Liver (tissue), 9 donors: ENCODE measurements around the gene MRPS11. TPM values are rescaled to one million over a fixed set of nuclear protein-coding genes. Genes with fewer than 3 reads are reported as not detected.

Experiments
- DNase-seq: peaks from one replicate; pipeline ENCODE4 v3.0.0-alpha.2; 2017; ENCODE audit warnings: low spot score
- H3K27ac ChIP-seq, 2 donors: one replicate each; pipeline ENCODE4 v1.7.0; 2013; ENCODE audit warnings: inconsistent platforms in 2 of 2, low read length in 2 of 2, control low read depth in 1 of 2, low read depth in 1 of 2, mild to moderate bottlenecking in 1 of 2
- H3K27me3 ChIP-seq, 4 donors: one replicate each; pipeline versions ENCODE4 v1.6.1 to v1.7.0; 2013; ENCODE audit warnings: low read length in 3 of 4, inconsistent platforms in 1 of 4, mild to moderate bottlenecking in 1 of 4, moderate library complexity in 1 of 4; ENCODE audit not compliant: control insufficient read depth in 4 of 4, insufficient read depth in 4 of 4
- H3K36me3 ChIP-seq, 4 donors: one replicate each; pipeline versions ENCODE4 v1.6.1 to v1.7.0; 2013; ENCODE audit warnings: low read length in 3 of 4, mild to moderate bottlenecking in 3 of 4, low read depth in 1 of 4, moderate library complexity in 1 of 4; ENCODE audit not compliant: control insufficient read depth in 4 of 4, insufficient read depth in 3 of 4
- H3K4me1 ChIP-seq, 4 donors: one replicate each; pipeline versions ENCODE4 v1.6.1 to v1.7.0; 2013; ENCODE audit warnings: low read length in 3 of 4, mild to moderate bottlenecking in 3 of 4, moderate library complexity in 1 of 4; ENCODE audit not compliant: control insufficient read depth in 4 of 4, insufficient read depth in 4 of 4
- H3K4me3 ChIP-seq, 3 donors: one replicate each; pipeline versions ENCODE4 v1.6.1 to v1.7.0; 2013; ENCODE audit warnings: low read length in 3 of 3, control low read depth in 1 of 3, low read depth in 1 of 3, mild to moderate bottlenecking in 1 of 3
- H3K9ac ChIP-seq, 2 donors: one replicate each; pipeline ENCODE4 v1.7.0; 2013; ENCODE audit warnings: low read length in 2 of 2, mild to moderate bottlenecking in 2 of 2, moderate library complexity in 2 of 2, control low read depth in 1 of 2, low read depth in 1 of 2
- H3K9me3 ChIP-seq, 4 donors: one replicate each; pipeline versions ENCODE4 v1.6.1 to v1.7.0; 2013; ENCODE audit warnings: low read length in 3 of 4; ENCODE audit not compliant: control insufficient read depth in 4 of 4
- FOXA2 ChIP-seq: IDR thresholded peaks from 2 replicates; pipeline ENCODE4 v1.6.1; 2016; ENCODE audit warnings: antibody characterized with exemption
- GABPA ChIP-seq, 2 donors: IDR thresholded peaks in 1 of 2; conservative IDR thresholded peaks in 1 of 2; 2 replicates each; pipeline ENCODE4 v1.6.1; 2016; ENCODE audit warnings: antibody characterized with exemption in 2 of 2, mild to moderate bottlenecking in 1 of 2, moderate library complexity in 1 of 2
- HNF4G ChIP-seq: IDR thresholded peaks from 2 replicates; pipeline ENCODE4 v1.6.1; 2016; ENCODE audit warnings: antibody characterized with exemption
- JUND ChIP-seq, 2 donors: IDR thresholded peaks; 2 replicates each; pipeline ENCODE4 v1.6.1; 2016; ENCODE audit warnings: antibody characterized with exemption in 2 of 2
- NR2F2 ChIP-seq: IDR thresholded peaks from 2 replicates; pipeline ENCODE4 v1.6.1; 2016; ENCODE audit warnings: antibody characterized with exemption
- RAD21 ChIP-seq, 2 donors: IDR thresholded peaks; 2 replicates each; pipeline ENCODE4 v1.6.1; 2016; ENCODE audit warnings: antibody characterized with exemption in 2 of 2, mild to moderate bottlenecking in 2 of 2
- SP1 ChIP-seq: IDR thresholded peaks from 2 replicates; pipeline ENCODE4 v1.6.1; 2018; ENCODE audit warnings: antibody characterized with exemption, mild to moderate bottlenecking
- TAF1 ChIP-seq: conservative IDR thresholded peaks from 2 replicates; pipeline ENCODE4 v1.6.1; 2016; ENCODE audit warnings: antibody characterized with exemption, mild to moderate bottlenecking
- YY1 ChIP-seq: IDR thresholded peaks from 2 replicates; pipeline ENCODE4 v1.6.1; 2016; ENCODE audit warnings: antibody characterized with exemption, mild to moderate bottlenecking
- WGBS: extraction: QIAGEN DNeasy Blood & Tissue Kit; methylation state at CpG from one replicate; pipeline ENCODE4 v1.1.7; 2013; 5-methylcytosine and 5-hydroxymethylcytosine counted together
- polyA plus RNA-seq, 2 donors: library from polyadenylated mRNA; stranded (reverse) in 1 of 2; unstranded in 1 of 2; fragments of 200-250 nt in 1 of 2; fragments of >200 nt in 1 of 2; fragmentation: Nextera tagmentation in 1 of 2; extraction: Ambion mirVana in 1 of 2; gene quantifications; one replicate each; pipeline versions ENCODE4 v1.2.1 to v1.2.3, GENCODE V29; 2013 to 2015
- total RNA-seq, 2 donors: library from RNA; depleted of rRNA; stranded (reverse); fragments of >200 nt; gene quantifications; one replicate each; pipeline ENCODE4 v1.2.3, GENCODE V29; 2014
- TF ChIP-seq, protein P1 (sequence below): fragments of 150-350 bp; IDR thresholded peaks from 2 replicates; pipeline ENCODE4 v1.5.1; 2017; ENCODE audit warnings: improper control_type of control experiment, low read depth, low read length; ENCODE audit not compliant: missing input control
- TF ChIP-seq, protein P2 (sequence below): IDR thresholded peaks from 2 replicates; pipeline ENCODE4 v1.6.1; 2016; ENCODE audit warnings: antibody characterized with exemption
- donor health status: healthy.
- donor health status: healthy.
- donor health status: healthy.
- donor health status: healthy.
- donor health status: healthy.

The MRPS11 gene
- total and polyA plus RNA-seq, 4 donors, result 20.5 to 54.4 (median 32.3) TPM

DNA sequence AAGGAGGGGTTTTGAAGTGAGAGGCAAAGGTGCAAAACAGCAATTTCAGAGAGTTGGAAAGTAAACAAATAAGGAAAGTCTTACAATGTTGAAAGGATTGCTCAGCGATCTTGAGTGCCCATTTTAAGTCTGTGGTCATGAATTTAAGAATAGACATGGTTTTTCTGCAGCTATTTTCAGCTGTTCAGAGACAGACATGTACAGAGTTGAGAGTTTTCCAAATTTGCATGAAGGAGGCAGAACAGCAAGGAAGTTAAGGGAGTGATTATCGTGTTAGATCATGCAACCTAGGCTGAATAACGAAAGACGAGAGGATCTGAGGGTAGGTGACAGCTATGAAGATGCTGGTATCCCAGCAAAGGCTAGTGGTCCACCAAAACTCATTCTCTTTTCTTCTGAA lies 41.8 kb downstream of the MRPS11 start:
- DNase-seq, result no peak
- Histone ChIP-seq H3K27me3 (no peaks in the 10 kb centered on the region), H3K4me3 (no peak overlapping the region), H3K4me1 (no peaks in the 10 kb centered on the region), H3K9me3 (no peaks in the 10 kb centered on the region), H3K9ac (no peak overlapping the region), H3K36me3 (peaks cover 0 to 19% (median 4%) of the 10 kb centered on the region in 4 donors), H3K27ac (no peak overlapping the region)
- TF ChIP-seq NR2F2 (no peak), FOXA2 (no peak)
- TF ChIP-seq, protein P1, sequence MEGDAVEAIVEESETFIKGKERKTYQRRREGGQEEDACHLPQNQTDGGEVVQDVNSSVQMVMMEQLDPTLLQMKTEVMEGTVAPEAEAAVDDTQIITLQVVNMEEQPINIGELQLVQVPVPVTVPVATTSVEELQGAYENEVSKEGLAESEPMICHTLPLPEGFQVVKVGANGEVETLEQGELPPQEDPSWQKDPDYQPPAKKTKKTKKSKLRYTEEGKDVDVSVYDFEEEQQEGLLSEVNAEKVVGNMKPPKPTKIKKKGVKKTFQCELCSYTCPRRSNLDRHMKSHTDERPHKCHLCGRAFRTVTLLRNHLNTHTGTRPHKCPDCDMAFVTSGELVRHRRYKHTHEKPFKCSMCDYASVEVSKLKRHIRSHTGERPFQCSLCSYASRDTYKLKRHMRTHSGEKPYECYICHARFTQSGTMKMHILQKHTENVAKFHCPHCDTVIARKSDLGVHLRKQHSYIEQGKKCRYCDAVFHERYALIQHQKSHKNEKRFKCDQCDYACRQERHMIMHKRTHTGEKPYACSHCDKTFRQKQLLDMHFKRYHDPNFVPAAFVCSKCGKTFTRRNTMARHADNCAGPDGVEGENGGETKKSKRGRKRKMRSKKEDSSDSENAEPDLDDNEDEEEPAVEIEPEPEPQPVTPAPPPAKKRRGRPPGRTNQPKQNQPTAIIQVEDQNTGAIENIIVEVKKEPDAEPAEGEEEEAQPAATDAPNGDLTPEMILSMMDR, result no peak
- WGBS, result 96% methylated on average over 4 of the region's 4 CpGs

DNA sequence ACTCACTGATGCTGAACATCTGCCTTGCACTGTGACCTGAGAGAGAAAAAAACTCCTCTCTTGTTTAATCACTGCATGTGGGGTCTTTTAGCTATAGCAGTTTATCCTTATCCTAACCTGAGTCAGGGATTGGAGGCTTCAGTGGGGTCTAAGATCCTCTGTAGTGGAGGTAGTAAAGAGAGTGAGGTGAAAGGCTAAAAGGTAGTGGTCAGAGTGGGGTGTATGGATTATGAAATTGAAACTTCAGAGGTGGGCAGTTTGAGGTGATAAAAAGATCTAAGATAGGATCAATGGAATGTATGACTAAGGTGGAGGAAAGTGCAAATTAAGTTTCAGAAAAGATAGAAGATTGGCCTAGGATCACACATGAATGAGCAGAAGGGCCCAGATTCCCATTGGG lies 42.5 kb downstream of the MRPS11 start:
- TF ChIP-seq JUND (IDR thresholded peaks at IDR 0.05), result no peak
- TF ChIP-seq RAD21 (IDR thresholded peaks at IDR 0.05), result no peak
- TF ChIP-seq, protein P1, result no peak
- TF ChIP-seq, protein P2, sequence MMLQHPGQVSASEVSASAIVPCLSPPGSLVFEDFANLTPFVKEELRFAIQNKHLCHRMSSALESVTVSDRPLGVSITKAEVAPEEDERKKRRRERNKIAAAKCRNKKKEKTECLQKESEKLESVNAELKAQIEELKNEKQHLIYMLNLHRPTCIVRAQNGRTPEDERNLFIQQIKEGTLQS, result no peak
- no peak for TF ChIP-seq SP1
- no peak for TF ChIP-seq HNF4G
- TF ChIP-seq GABPA (IDR thresholded peaks at IDR 0.05 in 1 of 2, conservative IDR thresholded peaks at IDR 0.05 in 1 of 2), result no peak
- no peak for TF ChIP-seq YY1
- TF ChIP-seq TAF1, result no peak
- Histone ChIP-seq H3K27ac (no peak overlapping the region), H3K27me3 (no peaks in the 10 kb centered on the region), H3K4me1 (no peaks in the 10 kb centered on the region), H3K4me3 (no peak overlapping the region), H3K9me3 (no peaks in the 10 kb centered on the region), H3K36me3 (peaks cover 0 to 19% (median 4%) of the 10 kb centered on the region in 4 donors), H3K9ac (no peak overlapping the region)
- no peak for DNase-seq

DNA sequence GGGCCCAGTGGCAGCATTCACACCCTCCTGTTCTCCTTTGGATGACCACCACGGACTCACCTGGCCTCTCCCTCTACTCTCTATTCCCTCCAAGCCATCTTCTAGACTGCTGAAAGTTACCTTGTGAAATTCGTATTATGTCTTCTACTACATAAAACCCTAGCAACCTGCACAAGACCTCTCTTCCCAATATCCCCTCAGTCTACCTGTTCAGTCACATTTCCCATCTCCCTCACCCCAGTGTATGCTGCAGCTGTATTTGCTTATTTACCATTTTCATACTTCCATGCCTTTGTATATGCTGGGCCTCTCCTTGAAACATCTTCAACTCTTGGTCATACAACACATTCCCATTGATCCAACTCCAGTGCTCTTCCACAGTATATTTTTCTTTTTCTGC lies 43.7 kb downstream of the MRPS11 start:
- H3K9ac ChIP-seq, result no peak overlapping the region
- TF ChIP-seq, protein P2, result no peak
- peaks cover 0 to 19% (median 6%) of the 10 kb centered on the region in 4 donors for H3K36me3 ChIP-seq
- H3K4me3 ChIP-seq, result no peak overlapping the region
- DNase-seq, result no peak
- no peaks in the 10 kb centered on the region for H3K27me3 ChIP-seq
- WGBS, result 93% methylated on average over 2 of the region's 2 CpGs
- H3K27ac ChIP-seq, result no peak overlapping the region
- no peaks in the 10 kb centered on the region for H3K4me1 ChIP-seq
- no peaks in the 10 kb centered on the region for H3K9me3 ChIP-seq
